IMR-90 (cell line): Measurements from ENCODE around the gene ZMYND11. TPM values are rescaled to one million over a fixed set of nuclear protein-coding genes. Genes with fewer than 3 reads are reported as not detected.

Source experiments
- ATAC-seq: fragments of 200-7000 bp; cut with Tn5 transposase; 2 replicates; pipeline ENCODE4 v1.9.1; 2020; ENCODE audit warnings: low read depth, mild to moderate bottlenecking, moderate library complexity
- BruUV-seq: library from RNA; stranded (reverse); fragments of 400-500 nt; replicated peaks from 2 replicates; lab custom pipeline; 2021; lab: Mats Ljungman, UMichigan
- CTCF ChIA-PET: fragments of 300-600 bp; formaldehyde crosslinking; extraction: SDS; loops from one replicate; lab custom pipeline; 2021; ENCODE audit warnings: antibody characterized with exemption; lab: Yijun Ruan, JAX
- POLR2A ChIA-PET: fragments of 300-600 bp; sonication (Branson Sonifier 250); formaldehyde crosslinking; loops from one replicate; lab custom pipeline; 2022; ENCODE audit warnings: antibody characterized with exemption; ENCODE audit not compliant: unreplicated experiment; lab: Charles Lee
- DNase-seq: peaks from one replicate; pipeline ENCODE4 v3.0.0; 2013
- H2AFZ ChIP-seq: replicated peaks from 2 replicates; pipeline ENCODE3; 2013; ENCODE audit warnings: low read length, mild to moderate bottlenecking; ENCODE audit not compliant: poor library complexity
- H2AK5ac ChIP-seq: 2 replicates; pipeline ENCODE4 v1.6.1; 2013; ENCODE audit warnings: low read depth, low read length, inconsistent platforms
- H2AK9ac ChIP-seq: replicated peaks from 2 replicates; pipeline ENCODE3; 2013; ENCODE audit warnings: mild to moderate bottlenecking, low read depth, low read length, moderate library complexity; ENCODE audit not compliant: poor library complexity
- H2BK120ac ChIP-seq: 2 replicates; pipeline ENCODE4 v1.6.1; 2013; ENCODE audit warnings: low read depth, low read length, inconsistent platforms
- H2BK15ac ChIP-seq: 3 replicates; pipeline ENCODE4 v1.6.1; 2013; ENCODE audit warnings: low read depth, low read length, inconsistent platforms
- H2BK20ac ChIP-seq: 2 replicates; pipeline ENCODE4 v1.6.1; 2013; ENCODE audit warnings: low read depth, mild to moderate bottlenecking, inconsistent platforms, low read length, moderate library complexity
- H2BK5ac ChIP-seq: 2 replicates; pipeline ENCODE4 v1.6.1; 2013; ENCODE audit warnings: mild to moderate bottlenecking, low read depth, low read length, inconsistent platforms; ENCODE audit not compliant: poor library complexity, severe bottlenecking
- H3K14ac ChIP-seq: replicated peaks from 2 replicates; pipeline ENCODE4 v1.6.1; 2013; ENCODE audit warnings: low read depth, low read length, inconsistent platforms
- H3K18ac ChIP-seq: 2 replicates; pipeline ENCODE4 v1.6.1; 2013; ENCODE audit warnings: low read depth, low read length, control low read depth
- H3K23ac ChIP-seq: 2 replicates; pipeline ENCODE4 v1.6.1; 2013; ENCODE audit warnings: low read depth, low read length, inconsistent platforms
- H3K27ac ChIP-seq: 2 replicates; pipeline ENCODE4 v1.5.1; 2013; ENCODE audit warnings: mild to moderate bottlenecking, control low read depth, low read length; ENCODE audit not compliant: insufficient read depth
- H3K27me3 ChIP-seq: 2 replicates; pipeline ENCODE4 v1.6.1; 2013; ENCODE audit warnings: low read length; ENCODE audit not compliant: control insufficient read depth, insufficient read depth
- H3K36me3 ChIP-seq: 2 replicates; pipeline ENCODE4 v1.6.1; 2013; ENCODE audit warnings: low read length, mixed read lengths; ENCODE audit not compliant: control insufficient read depth, insufficient read depth
- H3K4ac ChIP-seq: 2 replicates; pipeline ENCODE4 v1.6.1; 2013; ENCODE audit warnings: low read depth, low read length, inconsistent platforms
- H3K4me1 ChIP-seq: 2 replicates; pipeline ENCODE4 v1.6.1; 2013; ENCODE audit warnings: low read length, mixed read lengths; ENCODE audit not compliant: control insufficient read depth, insufficient read depth
- H3K4me2 ChIP-seq: 2 replicates; pipeline ENCODE4 v1.6.1; 2013; ENCODE audit warnings: low read depth, mild to moderate bottlenecking, control low read depth, low read length, moderate library complexity
- H3K4me3 ChIP-seq: 2 replicates; pipeline ENCODE4 v1.5.1; 2013; ENCODE audit warnings: low read depth, mild to moderate bottlenecking, control low read depth, low read length, moderate library complexity; ENCODE audit not compliant: insufficient read depth
- H3K56ac ChIP-seq: 2 replicates; pipeline ENCODE4 v1.6.1; 2013; ENCODE audit warnings: low read length, inconsistent platforms; ENCODE audit not compliant: insufficient read depth; ENCODE audit errors: extremely low read depth
- H3K79me1 ChIP-seq, 2 experiments: 2 replicates each; pipeline ENCODE4 v1.6.1; 2013; ENCODE audit warnings: low read length in 2 of 2, inconsistent platforms in 1 of 2, low read depth in 1 of 2
- H3K9ac ChIP-seq: 2 replicates; pipeline ENCODE4 v1.6.1; 2013; ENCODE audit warnings: low read depth, low read length, control low read depth
- H3K9me1 ChIP-seq: 2 replicates; pipeline ENCODE4 v1.6.1; 2013; ENCODE audit warnings: low read length, inconsistent platforms; ENCODE audit not compliant: insufficient read depth
- H3K9me3 ChIP-seq: 2 replicates; pipeline ENCODE4 v1.6.1; 2013; ENCODE audit warnings: low read length; ENCODE audit not compliant: control insufficient read depth, insufficient read depth
- H4K20me1 ChIP-seq: 2 replicates; pipeline ENCODE4 v1.6.1; 2013; ENCODE audit warnings: low read length, inconsistent platforms; ENCODE audit not compliant: insufficient read depth
- H4K5ac ChIP-seq: 2 replicates; pipeline ENCODE4 v1.6.1; 2013; ENCODE audit warnings: mild to moderate bottlenecking, low read depth, low read length, control low read depth
- H4K8ac ChIP-seq, 2 experiments: 2 replicates each; pipeline ENCODE4 v1.6.1; 2013; ENCODE audit warnings: low read depth in 2 of 2, low read length in 2 of 2, control low read depth in 1 of 2, inconsistent platforms in 1 of 2
- H4K91ac ChIP-seq: 2 replicates; pipeline ENCODE4 v1.6.1; 2013; ENCODE audit warnings: low read depth, low read length, inconsistent platforms; ENCODE audit not compliant: insufficient read depth
- CEBPB ChIP-seq: IDR thresholded peaks from 2 replicates; pipeline ENCODE4 v1.6.1; 2012; ENCODE audit warnings: low read depth, low read length, improper control_type of control experiment
- CHD1 ChIP-seq: IDR thresholded peaks from 2 replicates; pipeline ENCODE4 v1.6.1; 2012; ENCODE audit warnings: low read depth, low read length, improper control_type of control experiment
- ELK1 ChIP-seq: fragments of 150-350 bp; IDR thresholded peaks from 2 replicates; pipeline ENCODE4 v1.6.1; 2016; ENCODE audit warnings: low read depth, mild to moderate bottlenecking, low read length, moderate library complexity, borderline replicate concordance
- FOS ChIP-seq: fragments of 150-350 bp; IDR thresholded peaks from 2 replicates; pipeline ENCODE4 v1.6.1; 2016; ENCODE audit warnings: low read depth, low read length
- MAFK ChIP-seq: IDR thresholded peaks from 2 replicates; pipeline ENCODE4 v1.6.1; 2012; ENCODE audit warnings: low read depth, low read length, improper control_type of control experiment
- MAZ ChIP-seq: IDR thresholded peaks from 2 replicates; pipeline ENCODE4 v1.6.1; 2012; ENCODE audit warnings: low read depth, mild to moderate bottlenecking, low read length, improper control_type of control experiment, moderate library complexity, borderline replicate concordance
- MXI1 ChIP-seq: IDR thresholded peaks from 2 replicates; pipeline ENCODE4 v1.6.1; 2012; ENCODE audit warnings: low read depth, mild to moderate bottlenecking, low read length, moderate library complexity, borderline replicate concordance
- NFE2L2 ChIP-seq: fragments of 150-350 bp; IDR thresholded peaks from 2 replicates; pipeline ENCODE4 v1.6.1; 2016; ENCODE audit warnings: low read depth, mild to moderate bottlenecking, low read length
- RAD21 ChIP-seq: IDR thresholded peaks from 2 replicates; pipeline ENCODE4 v1.6.1; 2012; ENCODE audit warnings: low read length, improper control_type of control experiment
- RCOR1 ChIP-seq: IDR thresholded peaks from 2 replicates; pipeline ENCODE4 v1.6.1; 2012; ENCODE audit warnings: mild to moderate bottlenecking, low read length, improper control_type of control experiment; ENCODE audit not compliant: insufficient replicate concordance
- WGBS, 2 experiments: methylation state at CpG; one replicate each; pipeline versions ENCODE4 v1.1.5 to v1.1.7; 2013; ENCODE audit warnings: missing lambda C conversion rate in 2 of 2; ENCODE audit not compliant: insufficient read length in 1 of 2; ENCODE audit errors: extremely low coverage in 2 of 2; 5-methylcytosine and 5-hydroxymethylcytosine counted together
- dilution Hi-C: fragments of 300-500 bp; cut with HindIII; formaldehyde crosslinking; loops from one replicate; pipeline ENCODE4 v1.14.3; 2018; ENCODE audit warnings: low sequenced_read_pairs; ENCODE audit not compliant: unreplicated experiment
- in situ Hi-C: fragments of 300-500 bp; cut with MboI; formaldehyde crosslinking; loops from 3 replicates; pipeline ENCODE4 v1.14.3; 2019; ENCODE audit warnings: low sequenced_read_pairs, inconsistent platforms, mixed read lengths
- intact Hi-C: fragments of 100-400 bp; cut with micrococcal nuclease; formaldehyde crosslinking; loops from 2 replicates; pipeline ENCODE4 v1.10.0; 2022
- polyA plus RNA-seq, 3 experiments: library from polyadenylated mRNA; depleted of rRNA; stranded (reverse); fragments of >200 nt; gene quantifications; 2 replicates each; pipeline ENCODE4 v1.2.3, GENCODE V29; 2012; ENCODE audit warnings: low replicate concordance in 1 of 3
- total RNA-seq: library from RNA; depleted of rRNA; stranded (reverse); fragments of >200 nt; gene quantifications from 2 replicates; pipeline ENCODE4 v1.2.3, GENCODE V29; 2012
- TF ChIP-seq, protein P1 (sequence below): fragments of 150-350 bp; IDR thresholded peaks from 2 replicates; pipeline ENCODE4 v1.6.1; 2017; ENCODE audit warnings: mild to moderate bottlenecking, antibody characterized with exemption, low read length, low read depth

ZMYND11 gene
- total and polyA plus RNA-seq, 2 of the 4 experiments (the other 2 are of a cell fraction): 39.5 to 72.2 TPM

DNA sequence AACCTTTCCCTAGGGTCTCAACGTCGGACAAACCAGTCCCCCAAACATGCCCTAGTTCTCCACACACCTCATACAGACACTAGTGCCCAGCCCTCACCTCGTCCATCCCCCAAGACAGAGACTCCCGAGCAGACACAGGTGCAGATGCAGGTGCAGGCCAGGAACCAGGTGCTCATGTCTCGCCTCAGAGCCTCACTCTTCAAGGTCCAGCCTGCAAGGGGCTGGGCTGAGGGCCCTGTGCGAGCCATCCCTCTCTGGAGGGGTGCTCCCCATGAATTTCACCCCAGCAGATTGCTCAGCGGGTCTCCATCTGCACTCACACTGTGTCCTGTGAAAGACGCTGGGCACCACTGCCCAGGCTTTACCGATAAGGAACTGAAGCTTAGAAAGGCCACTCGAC is 49.2 kb upstream of the ZMYND11 start:
- no peak for ATAC-seq
- Histone ChIP-seq H3K9ac (no peak overlapping the region), H2AFZ (no peak overlapping the region), H2BK20ac (no peak overlapping the region), H3K56ac (no peak overlapping the region), H4K20me1 (no peaks in the 10 kb centered on the region), H2BK120ac (no peak overlapping the region), H3K79me1 (no peaks in the 10 kb centered on the region), H4K91ac (no peak overlapping the region), H4K5ac (no peak overlapping the region), H2AK9ac (no peak overlapping the region), H3K23ac (no peak overlapping the region), H2BK15ac (no peak overlapping the region), H2BK5ac (no peak overlapping the region), H3K4me2 (no peak overlapping the region), H2AK5ac (no peak overlapping the region), H3K9me3 (no peaks in the 10 kb centered on the region), H3K36me3 (no peaks in the 10 kb centered on the region), H3K4me1 (no peaks in the 10 kb centered on the region), H3K27me3 (peaks cover 12% of the 10 kb centered on the region; the same call in 1 of the 2 replicates), H3K9me1 (no peaks in the 10 kb centered on the region), H4K8ac (no peak overlapping the region), H3K18ac (no peak overlapping the region), H3K4ac (no peak overlapping the region), H3K4me3 (no peak overlapping the region), H3K14ac (no peak overlapping the region), H3K27ac (no peak overlapping the region)
- no CpG with 5 or more reads among the region's 10 CpGs for WGBS, 2 experiments
- in situ Hi-C loops (no loop called here), dilution Hi-C loops (no loop called here), intact Hi-C loops (no loop called here)
- no TSS peak for BruUV-seq
- POLR2A ChIA-PET: no interaction called here
- CTCF ChIA-PET: no interaction called here
- TF ChIP-seq, protein P1, sequence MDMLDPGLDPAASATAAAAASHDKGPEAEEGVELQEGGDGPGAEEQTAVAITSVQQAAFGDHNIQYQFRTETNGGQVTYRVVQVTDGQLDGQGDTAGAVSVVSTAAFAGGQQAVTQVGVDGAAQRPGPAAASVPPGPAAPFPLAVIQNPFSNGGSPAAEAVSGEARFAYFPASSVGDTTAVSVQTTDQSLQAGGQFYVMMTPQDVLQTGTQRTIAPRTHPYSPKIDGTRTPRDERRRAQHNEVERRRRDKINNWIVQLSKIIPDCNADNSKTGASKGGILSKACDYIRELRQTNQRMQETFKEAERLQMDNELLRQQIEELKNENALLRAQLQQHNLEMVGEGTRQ: no peak
- TF ChIP-seq NFE2L2 (no peak), MAFK (no peak), CHD1 (no peak), CEBPB (no peak), MAZ (no peak), RCOR1 (no peak), ELK1 (no peak), MXI1 (no peak), RAD21 (no peak), FOS (no peak)
- no peak for DNase-seq
